GM12874 (cell line): ENCODE data around the gene MTG2.

Source experiments
- CTCF ChIP-seq: IDR thresholded peaks from 2 replicates; pipeline ENCODE4 v1.5.1; 2011; ENCODE audit warnings: low read depth, mild to moderate bottlenecking, control low read depth, low read length, moderate library complexity; ENCODE audit not compliant: insufficient read depth

Gene MTG2

GRCh38 chr20:62182469-62183425 is at the start of gene MTG2:
Gene MTG2 (plus strand): TSS chr20:62183028. CDS start chr20:62193421, 10,393 bp downstream.
- no peak for TF ChIP-seq CTCF

- no peak for TF ChIP-seq CTCF
Measured at GRCh38 chr20:62133051-62133845, 49.6 kb upstream of the MTG2 start.

GRCh38 chr20:62133864-62134263 is 49.0 kb upstream of the MTG2 start:
- peak; percentile 19; the same call in 1 of the 2 replicates for TF ChIP-seq CTCF

- no peak for TF ChIP-seq CTCF
Measured at GRCh38 chr20:62134735-62135231, 48.0 kb upstream of the MTG2 start.

- no peak for TF ChIP-seq CTCF
Measured at GRCh38 chr20:62135573-62136266, 47.1 kb upstream of the MTG2 start.

- peak; percentile 71 for TF ChIP-seq CTCF
Measured at GRCh38 chr20:62136283-62137091, 46.3 kb upstream of the MTG2 start.
